HG02623 (cell line): ENCODE data around the gene RSRC1.
"Not testable (repeated sequence)": the region's sequence is repeated elsewhere in the genome, so short reads cannot be mapped to it uniquely, and the experiment has no call there.

Source experiments
- ATAC-seq: cut with Tn5 transposase; IDR thresholded peaks from one replicate; pipeline ENCODE4 v1.9.1; 2021; ENCODE audit warnings: moderate library complexity; ENCODE audit not compliant: unreplicated experiment

Gene RSRC1

DNA sequence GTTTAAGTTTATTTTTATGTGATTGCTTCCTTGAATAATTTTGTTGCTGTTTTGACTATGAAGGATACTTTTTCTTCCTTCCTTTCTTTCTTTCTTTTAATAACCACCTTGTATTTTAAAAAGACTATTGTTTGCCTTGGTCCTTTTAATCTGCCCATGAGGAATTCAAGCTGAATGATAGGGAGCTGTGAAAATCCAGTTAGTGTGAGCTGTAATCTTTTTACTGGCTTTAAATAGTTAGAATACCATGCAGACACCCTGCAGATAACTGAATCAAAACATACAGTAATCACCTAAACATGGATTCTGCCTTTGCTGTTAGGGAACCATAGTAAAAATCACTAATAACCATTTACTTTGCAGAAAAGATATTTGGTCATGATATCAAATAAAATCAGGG, 110.7 kb downstream of the RSRC1 start:
- ATAC-seq, result no peak

GRCh38 chr3:158221426-158221825, 111.5 kb downstream of the RSRC1 start:
- no peak for ATAC-seq

DNA sequence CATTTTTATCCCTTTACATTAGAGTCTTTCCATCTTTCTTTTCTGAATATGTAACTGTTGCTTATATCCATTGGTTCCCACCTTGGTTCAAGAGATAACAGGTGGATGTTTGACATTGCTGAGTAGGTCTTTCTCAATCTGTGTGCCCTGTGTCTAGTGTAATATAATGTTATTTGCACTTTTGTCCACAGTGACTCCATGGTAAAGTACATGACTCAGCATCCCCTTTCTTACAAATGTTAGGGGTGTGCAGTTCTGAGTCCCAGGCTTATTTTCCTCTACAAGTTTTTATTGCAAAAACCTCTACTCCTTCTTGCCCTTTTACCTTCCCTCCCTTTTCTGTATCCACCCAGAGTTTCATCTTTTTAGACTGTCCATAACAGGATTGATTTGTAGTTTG, 116.5 kb downstream of the RSRC1 start:
- no peak for ATAC-seq

DNA sequence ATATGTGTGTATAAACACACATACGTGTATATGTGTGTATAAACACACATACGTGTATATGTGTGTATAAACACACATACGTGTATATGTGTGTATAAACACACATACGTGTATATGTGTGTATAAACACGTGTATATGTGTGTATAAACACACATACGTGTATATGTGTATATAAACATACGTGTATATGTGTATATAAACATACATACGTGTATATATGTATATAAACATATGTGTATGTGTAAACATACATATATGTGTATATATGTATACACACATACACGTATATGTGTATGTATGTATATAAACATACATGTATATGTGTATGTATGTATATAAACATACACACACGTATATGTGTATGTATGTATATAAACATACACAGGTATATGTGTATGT, 119.1 kb downstream of the RSRC1 start:
- ATAC-seq, result not testable (repeated sequence)

DNA sequence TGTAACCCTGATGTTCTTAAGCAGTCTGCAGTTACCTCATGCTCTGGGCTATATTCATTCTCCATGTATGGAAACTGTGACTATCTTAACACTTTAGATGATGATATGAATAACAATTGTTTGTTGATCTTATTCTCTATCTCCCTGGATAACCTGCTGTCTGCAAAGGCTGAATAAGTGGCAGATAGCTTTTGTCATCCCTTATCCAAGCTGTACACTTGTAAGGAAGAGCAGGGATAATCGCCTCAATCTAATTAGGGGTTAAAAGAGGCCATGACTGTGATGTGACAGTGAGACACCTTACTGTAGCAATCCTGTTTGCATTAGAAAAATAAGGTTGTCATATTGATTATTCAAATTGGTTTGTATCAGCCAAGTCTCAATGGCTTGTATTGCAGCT, 123.9 kb downstream of the RSRC1 start:
- no peak for ATAC-seq

GRCh38 chr3:158244274-158244673, 134.4 kb downstream of the RSRC1 start:
- no peak for ATAC-seq

DNA sequence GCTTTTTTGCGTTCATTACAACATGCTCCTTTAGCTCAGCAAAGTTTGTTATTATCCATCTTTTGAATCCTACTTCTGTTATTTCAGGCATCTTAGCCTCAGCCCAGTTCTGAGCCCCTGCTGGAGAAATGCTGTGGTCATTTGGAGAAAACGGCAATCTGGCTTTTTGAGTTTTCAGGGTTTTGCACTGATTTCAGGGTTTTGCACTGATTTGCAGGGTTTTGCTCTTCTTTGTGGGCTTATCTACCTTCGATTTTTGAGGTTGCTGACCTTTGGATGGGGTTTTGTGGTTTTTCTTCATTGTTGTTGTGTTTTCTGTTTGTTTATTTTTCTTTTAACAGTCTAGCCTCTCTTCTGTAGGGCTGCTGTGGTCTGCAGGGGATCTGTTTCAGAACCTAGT, 137.4 kb downstream of the RSRC1 start:
- ATAC-seq, result no peak

DNA sequence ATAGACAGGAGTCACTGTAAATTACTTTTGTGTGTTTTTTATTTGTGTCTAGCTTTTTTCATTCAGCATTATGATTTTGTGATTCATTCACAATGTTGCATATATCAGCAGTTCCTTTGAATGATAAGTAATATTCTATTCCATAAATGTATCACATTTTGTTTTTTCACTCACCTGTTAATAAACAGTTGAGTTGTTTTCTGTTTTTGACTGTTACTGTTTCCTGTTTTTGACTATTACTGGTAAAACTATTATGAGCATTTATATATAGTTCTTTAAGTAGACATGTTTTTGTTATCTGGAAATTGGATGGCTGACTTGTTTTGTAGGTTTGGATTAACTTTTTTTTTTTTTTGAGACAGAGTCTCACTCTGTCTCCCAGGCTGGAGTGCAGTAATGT, 138.4 kb downstream of the RSRC1 start:
- no peak for ATAC-seq

GRCh38 chr3:158249183-158249582, 139.3 kb downstream of the RSRC1 start:
- ATAC-seq, result no peak

DNA sequence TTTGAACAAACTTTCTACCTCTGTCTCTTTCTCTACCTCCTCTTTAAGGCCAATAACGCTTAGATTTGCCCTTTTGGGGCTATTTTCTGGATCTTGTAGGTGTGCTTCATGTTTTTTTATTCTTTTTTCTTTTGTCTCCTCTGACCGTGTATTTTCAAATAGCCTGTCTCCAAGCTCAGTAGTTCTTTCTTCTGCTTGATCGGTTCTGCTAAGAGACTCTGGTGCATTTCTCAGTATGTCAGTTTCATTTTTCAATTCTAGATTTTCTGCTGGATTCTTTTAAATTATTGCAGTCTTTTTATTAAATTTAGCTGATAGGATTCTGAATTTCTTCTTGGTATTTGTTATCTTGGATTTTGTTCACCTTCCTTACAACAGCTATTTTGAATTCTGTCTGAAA, 148.7 kb downstream of the RSRC1 start:
- no peak for ATAC-seq

- no peak for ATAC-seq
Measured at GRCh38 chr3:158260392-158260791, 150.5 kb downstream of the RSRC1 start.

- no peak for ATAC-seq
Measured at GRCh38 chr3:158261371-158261991, 151.6 kb downstream of the RSRC1 start.

DNA sequence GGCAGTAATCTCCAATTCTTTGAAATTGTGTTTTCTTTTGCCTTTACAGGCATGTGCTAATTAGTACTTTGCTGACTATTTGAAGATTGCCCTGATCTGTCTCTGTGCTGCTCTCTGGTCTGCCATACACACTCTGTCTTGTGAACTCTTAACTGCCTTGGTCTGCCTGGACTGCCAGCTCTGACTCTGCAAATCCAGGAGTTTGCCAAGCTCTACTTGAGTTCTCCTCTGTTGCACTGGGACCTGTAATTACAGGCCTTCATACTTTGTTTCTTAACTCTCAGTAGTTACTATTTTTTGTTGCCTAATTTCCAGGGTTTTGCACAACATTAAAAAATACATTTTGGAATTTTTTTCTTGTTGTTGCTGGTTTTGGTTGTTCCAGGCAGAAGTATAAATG, 155.0 kb downstream of the RSRC1 start:
- no peak for ATAC-seq

DNA sequence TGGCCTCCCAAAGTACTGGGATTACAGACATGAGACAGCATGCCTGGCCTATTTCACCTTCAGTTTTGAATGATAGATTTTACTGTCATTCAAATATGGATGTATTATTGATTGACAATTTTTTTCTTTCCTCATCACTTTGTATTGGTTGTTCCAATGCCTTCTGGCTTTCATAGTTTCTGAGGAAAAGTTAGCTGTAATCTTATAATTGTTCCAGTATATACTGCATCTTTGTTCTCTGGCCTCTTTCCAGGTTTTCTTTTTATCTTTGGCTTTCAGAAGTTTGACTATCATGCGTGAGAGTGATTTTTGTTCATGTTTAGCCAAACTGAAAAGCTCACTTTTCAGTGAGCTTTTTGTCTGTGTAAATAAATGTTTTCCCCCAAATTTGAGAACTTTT, 157.1 kb downstream of the RSRC1 start:
- ATAC-seq, result no peak

DNA sequence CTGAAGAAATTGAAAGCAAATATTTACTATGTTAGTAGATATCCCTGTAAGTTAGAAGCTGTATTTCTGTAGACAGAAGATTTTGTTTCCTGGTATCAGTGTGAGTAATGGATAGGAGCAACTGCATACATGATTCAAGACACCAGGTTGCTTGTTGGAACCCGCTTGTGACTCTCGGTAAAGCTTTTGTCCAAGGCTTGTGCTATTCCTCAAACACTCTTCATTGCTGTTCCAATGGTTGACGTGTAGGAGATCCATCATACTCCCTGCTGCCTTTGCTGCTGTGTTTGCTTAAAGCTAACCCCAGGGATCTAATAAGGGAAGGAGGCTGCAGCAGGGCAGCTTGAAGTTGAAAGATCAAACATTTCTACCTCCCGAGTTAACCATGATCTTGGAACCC, 160.1 kb downstream of the RSRC1 start:
- ATAC-seq, result no peak

- no peak for ATAC-seq
Measured at GRCh38 chr3:158272081-158272480, 162.2 kb downstream of the RSRC1 start.

DNA sequence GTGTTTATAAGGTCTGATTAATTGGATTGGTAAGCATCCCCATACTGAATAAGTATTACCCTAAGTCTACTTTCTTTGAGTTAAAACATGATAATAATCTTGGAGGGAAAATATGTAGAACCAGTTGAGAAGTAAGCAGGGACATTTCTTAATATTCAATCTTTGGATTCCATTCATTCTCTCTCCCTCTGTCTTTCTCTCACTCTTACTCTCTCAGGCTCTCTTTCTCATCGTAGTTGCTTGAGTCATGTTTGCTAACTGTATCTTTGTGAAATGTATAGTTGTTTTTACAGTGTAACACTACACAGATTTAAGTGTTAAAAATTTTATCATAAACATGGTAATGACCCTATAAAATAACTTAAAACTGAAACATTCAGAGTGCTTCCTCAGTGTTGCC, 163.8 kb downstream of the RSRC1 start:
- ATAC-seq, result no peak

- no peak for ATAC-seq
Measured at GRCh38 chr3:158278187-158278586, 168.3 kb downstream of the RSRC1 start.

- no peak for ATAC-seq
Measured at GRCh38 chr3:158279609-158280008, 169.7 kb downstream of the RSRC1 start.

DNA sequence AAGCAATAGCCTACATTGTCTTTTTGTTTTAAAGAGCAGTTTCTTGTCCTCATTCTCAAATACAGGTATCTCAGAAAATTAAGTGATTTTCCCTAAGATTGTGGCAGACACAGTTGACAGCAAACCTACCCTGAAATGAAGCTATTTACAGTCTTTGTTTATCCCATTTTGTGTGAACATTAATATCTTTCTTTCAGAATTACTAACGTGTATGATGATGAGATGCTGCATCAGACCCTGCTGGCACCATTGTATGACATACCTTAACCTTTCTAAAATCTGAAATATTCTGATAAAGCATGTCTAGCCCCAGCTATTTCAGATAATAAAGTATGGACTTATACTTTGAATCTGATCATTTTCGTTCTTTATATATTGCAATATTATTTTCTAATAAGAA, 185.9 kb downstream of the RSRC1 start:
- no peak for ATAC-seq

- ATAC-seq, result no peak
Measured at GRCh38 chr3:158297940-158298339, 188.1 kb downstream of the RSRC1 start.

GRCh38 chr3:158308236-158308928, 198.5 kb downstream of the RSRC1 start:
- ATAC-seq, result no peak

GRCh38 chr3:158312560-158313141, 202.8 kb downstream of the RSRC1 start:
- ATAC-seq, result no peak
